Measurements from ENCODE around the gene NOS1.

DNA sequence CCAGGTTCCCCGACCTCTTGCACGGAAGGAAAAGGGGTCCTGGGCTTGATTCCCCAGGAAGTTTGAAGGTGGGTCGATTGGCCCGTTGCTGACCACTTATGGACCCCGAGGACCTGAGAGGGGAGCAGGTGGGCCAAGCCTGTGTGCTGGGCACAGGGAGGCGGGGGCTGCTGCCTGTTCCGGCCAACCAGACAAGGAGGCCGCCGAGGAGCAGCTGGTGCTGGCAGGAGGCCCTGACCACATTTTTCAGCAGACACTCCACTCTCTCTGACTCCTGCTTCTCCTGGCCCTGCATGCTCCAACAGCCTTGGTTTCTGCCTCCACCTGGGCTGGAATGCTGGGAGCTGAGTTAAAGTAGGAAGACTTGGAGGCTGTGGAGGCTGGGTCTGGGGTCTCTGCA is 42.8 kb downstream of the NOS1 start:
- TF ChIP-seq, protein P1, sequence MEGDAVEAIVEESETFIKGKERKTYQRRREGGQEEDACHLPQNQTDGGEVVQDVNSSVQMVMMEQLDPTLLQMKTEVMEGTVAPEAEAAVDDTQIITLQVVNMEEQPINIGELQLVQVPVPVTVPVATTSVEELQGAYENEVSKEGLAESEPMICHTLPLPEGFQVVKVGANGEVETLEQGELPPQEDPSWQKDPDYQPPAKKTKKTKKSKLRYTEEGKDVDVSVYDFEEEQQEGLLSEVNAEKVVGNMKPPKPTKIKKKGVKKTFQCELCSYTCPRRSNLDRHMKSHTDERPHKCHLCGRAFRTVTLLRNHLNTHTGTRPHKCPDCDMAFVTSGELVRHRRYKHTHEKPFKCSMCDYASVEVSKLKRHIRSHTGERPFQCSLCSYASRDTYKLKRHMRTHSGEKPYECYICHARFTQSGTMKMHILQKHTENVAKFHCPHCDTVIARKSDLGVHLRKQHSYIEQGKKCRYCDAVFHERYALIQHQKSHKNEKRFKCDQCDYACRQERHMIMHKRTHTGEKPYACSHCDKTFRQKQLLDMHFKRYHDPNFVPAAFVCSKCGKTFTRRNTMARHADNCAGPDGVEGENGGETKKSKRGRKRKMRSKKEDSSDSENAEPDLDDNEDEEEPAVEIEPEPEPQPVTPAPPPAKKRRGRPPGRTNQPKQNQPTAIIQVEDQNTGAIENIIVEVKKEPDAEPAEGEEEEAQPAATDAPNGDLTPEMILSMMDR (conservative IDR thresholded peaks at IDR 0.05; ENCODE audit: low read depth in 2 of 2) = no peak
- TF ChIP-seq EZH2 (IDR thresholded peaks at IDR 0.05; ENCODE audit: low read depth, unreplicated experiment) = no peak
- TF ChIP-seq, protein P2, sequence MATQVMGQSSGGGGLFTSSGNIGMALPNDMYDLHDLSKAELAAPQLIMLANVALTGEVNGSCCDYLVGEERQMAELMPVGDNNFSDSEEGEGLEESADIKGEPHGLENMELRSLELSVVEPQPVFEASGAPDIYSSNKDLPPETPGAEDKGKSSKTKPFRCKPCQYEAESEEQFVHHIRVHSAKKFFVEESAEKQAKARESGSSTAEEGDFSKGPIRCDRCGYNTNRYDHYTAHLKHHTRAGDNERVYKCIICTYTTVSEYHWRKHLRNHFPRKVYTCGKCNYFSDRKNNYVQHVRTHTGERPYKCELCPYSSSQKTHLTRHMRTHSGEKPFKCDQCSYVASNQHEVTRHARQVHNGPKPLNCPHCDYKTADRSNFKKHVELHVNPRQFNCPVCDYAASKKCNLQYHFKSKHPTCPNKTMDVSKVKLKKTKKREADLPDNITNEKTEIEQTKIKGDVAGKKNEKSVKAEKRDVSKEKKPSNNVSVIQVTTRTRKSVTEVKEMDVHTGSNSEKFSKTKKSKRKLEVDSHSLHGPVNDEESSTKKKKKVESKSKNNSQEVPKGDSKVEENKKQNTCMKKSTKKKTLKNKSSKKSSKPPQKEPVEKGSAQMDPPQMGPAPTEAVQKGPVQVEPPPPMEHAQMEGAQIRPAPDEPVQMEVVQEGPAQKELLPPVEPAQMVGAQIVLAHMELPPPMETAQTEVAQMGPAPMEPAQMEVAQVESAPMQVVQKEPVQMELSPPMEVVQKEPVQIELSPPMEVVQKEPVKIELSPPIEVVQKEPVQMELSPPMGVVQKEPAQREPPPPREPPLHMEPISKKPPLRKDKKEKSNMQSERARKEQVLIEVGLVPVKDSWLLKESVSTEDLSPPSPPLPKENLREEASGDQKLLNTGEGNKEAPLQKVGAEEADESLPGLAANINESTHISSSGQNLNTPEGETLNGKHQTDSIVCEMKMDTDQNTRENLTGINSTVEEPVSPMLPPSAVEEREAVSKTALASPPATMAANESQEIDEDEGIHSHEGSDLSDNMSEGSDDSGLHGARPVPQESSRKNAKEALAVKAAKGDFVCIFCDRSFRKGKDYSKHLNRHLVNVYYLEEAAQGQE (IDR thresholded peaks at IDR 0.05; ENCODE audit: unreplicated experiment) = no peak
- no peak for TF ChIP-seq JUNB (IDR thresholded peaks at IDR 0.05; ENCODE audit: unreplicated experiment)
- TF ChIP-seq POLR2AphosphoS5 (IDR thresholded peaks at IDR 0.05; ENCODE audit: low read depth) = no peak
- TF ChIP-seq CREB1 (CRISPR knock-in tag; IDR thresholded peaks at IDR 0.05; ENCODE audit: low read depth) = no peak
- TF ChIP-seq EZH2phosphoT487 (IDR thresholded peaks at IDR 0.05; ENCODE audit: unreplicated experiment) = no peak
- TF ChIP-seq, protein P3, sequence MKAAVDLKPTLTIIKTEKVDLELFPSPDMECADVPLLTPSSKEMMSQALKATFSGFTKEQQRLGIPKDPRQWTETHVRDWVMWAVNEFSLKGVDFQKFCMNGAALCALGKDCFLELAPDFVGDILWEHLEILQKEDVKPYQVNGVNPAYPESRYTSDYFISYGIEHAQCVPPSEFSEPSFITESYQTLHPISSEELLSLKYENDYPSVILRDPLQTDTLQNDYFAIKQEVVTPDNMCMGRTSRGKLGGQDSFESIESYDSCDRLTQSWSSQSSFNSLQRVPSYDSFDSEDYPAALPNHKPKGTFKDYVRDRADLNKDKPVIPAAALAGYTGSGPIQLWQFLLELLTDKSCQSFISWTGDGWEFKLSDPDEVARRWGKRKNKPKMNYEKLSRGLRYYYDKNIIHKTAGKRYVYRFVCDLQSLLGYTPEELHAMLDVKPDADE (IDR thresholded peaks at IDR 0.05) = no peak
- no peak for TF ChIP-seq ZNF331 (CRISPR knock-in tag; IDR thresholded peaks at IDR 0.05; ENCODE audit: low read depth)
- no peak for TF ChIP-seq NANOG (IDR thresholded peaks at IDR 0.05; ENCODE audit: borderline replicate concordance)
